Breast epithelium (tissue), 3 donors: Measurements from ENCODE around the gene ITGB8.

ENCODE experiments used
- POLR2A ChIP-seq: fragments of 450-650 bp; IDR thresholded peaks from one replicate; pipeline ENCODE4 v1.6.1; 2016; ENCODE audit warnings: antibody characterized with exemption, mild to moderate bottlenecking, moderate library complexity
- POLR2AphosphoS5 ChIP-seq, 3 donors: sonication (generic); formaldehyde crosslinking; IDR thresholded peaks; one replicate each; pipeline ENCODE4 v1.6.1; 2017; ENCODE audit warnings: antibody characterized with exemption in 3 of 3
- TF ChIP-seq, protein P1 (sequence below), 3 donors: fragments of 450-650 bp; IDR thresholded peaks; one replicate each; pipeline ENCODE4 v1.5.1; 2016 to 2017; ENCODE audit warnings: antibody characterized with exemption in 3 of 3, mild to moderate bottlenecking in 3 of 3, moderate library complexity in 3 of 3

DNA sequence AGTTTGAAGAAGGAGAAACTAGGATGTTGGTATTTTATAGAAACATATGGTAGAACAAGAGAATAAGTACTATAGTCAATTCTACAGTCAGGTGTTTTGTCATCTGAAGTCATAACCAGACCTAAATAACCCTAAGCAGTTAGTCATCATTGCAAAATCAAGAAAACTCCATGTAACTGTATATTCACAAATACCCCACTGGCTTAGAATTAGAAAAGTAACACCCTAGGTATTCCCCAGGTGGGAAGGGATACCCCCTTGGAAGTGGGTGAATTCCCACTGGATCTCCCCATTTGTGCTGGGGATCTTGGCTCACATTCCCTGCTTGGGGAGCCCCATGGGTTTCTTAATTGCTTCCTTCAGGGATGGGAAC is 45.9 kb upstream of the ITGB8 start:
- TF ChIP-seq, protein P1, sequence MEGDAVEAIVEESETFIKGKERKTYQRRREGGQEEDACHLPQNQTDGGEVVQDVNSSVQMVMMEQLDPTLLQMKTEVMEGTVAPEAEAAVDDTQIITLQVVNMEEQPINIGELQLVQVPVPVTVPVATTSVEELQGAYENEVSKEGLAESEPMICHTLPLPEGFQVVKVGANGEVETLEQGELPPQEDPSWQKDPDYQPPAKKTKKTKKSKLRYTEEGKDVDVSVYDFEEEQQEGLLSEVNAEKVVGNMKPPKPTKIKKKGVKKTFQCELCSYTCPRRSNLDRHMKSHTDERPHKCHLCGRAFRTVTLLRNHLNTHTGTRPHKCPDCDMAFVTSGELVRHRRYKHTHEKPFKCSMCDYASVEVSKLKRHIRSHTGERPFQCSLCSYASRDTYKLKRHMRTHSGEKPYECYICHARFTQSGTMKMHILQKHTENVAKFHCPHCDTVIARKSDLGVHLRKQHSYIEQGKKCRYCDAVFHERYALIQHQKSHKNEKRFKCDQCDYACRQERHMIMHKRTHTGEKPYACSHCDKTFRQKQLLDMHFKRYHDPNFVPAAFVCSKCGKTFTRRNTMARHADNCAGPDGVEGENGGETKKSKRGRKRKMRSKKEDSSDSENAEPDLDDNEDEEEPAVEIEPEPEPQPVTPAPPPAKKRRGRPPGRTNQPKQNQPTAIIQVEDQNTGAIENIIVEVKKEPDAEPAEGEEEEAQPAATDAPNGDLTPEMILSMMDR (IDR thresholded peaks at IDR 0.05) = no peak
- no peak for TF ChIP-seq POLR2A
- TF ChIP-seq POLR2AphosphoS5 (IDR thresholded peaks at IDR 0.05) = no peak
